ENCODE measurements around the gene TCF25.

TCF25 gene

GRCh38 chr16:89841275-89841674 lies 32.1 kb upstream of the TCF25 start:
- ChIA-PET POLR2A (no interaction called here), CTCF (interaction anchor here (0.7 to 3.2 kb wide), 3 partner anchors 19 to 135 kb away, joined by 3 to 31 read pairs (median 4); no protein-coding TSS in a partner anchor)

GRCh38 chr16:89842471-89843408 lies 30.7 kb upstream of the TCF25 start:
- no peak for DNase-seq (ENCODE audit: extremely low spot score)
- POLR2A ChIA-PET = no interaction called here
- CTCF ChIA-PET = interaction anchor here (1.3 to 3.2 kb wide), 2 partner anchors 18 to 137 kb away, joined by 4 to 31 read pairs; no protein-coding TSS in a partner anchor
- TF ChIP-seq CTCF (IDR thresholded peaks at IDR 0.05; ENCODE audit: control extremely low read depth, extremely low read depth, low read depth, missing control alignments) = no peak

More at GRCh38 chr16:89841275-89841674, 32.1 kb upstream of the TCF25 start:
- TF ChIP-seq CTCF (IDR thresholded peaks at IDR 0.05; ENCODE audit: control extremely low read depth, extremely low read depth, low read depth, missing control alignments) = no peak
- no peak for DNase-seq (ENCODE audit: extremely low spot score)

- ChIA-PET POLR2A (no interaction called here), CTCF (interaction anchor here (0.6 to 3.2 kb wide), 4 partner anchors 10 to 235 kb away, joined by 3 to 31 read pairs (median 9); no protein-coding TSS in a partner anchor)
- DNase-seq (ENCODE audit: extremely low spot score) = no peak
- no peak for TF ChIP-seq CTCF (IDR thresholded peaks at IDR 0.05; ENCODE audit: control extremely low read depth, extremely low read depth, low read depth, missing control alignments)
Measured at GRCh38 chr16:89843409-89844350, 29.7 kb upstream of the TCF25 start.

GRCh38 chr16:89844739-89845339 lies 28.6 kb upstream of the TCF25 start:
- DNase-seq (ENCODE audit: extremely low spot score) = no peak
- ChIA-PET CTCF (interaction anchor here (2.0 to 2.8 kb wide), 2 partner anchors 9 to 16 kb away, joined by 5 to 13 read pairs; no protein-coding TSS in a partner anchor), POLR2A (no interaction called here)
- TF ChIP-seq CTCF (IDR thresholded peaks at IDR 0.05; ENCODE audit: control extremely low read depth, extremely low read depth, low read depth, missing control alignments) = no peak

GRCh38 chr16:89845417-89845816 lies 28.0 kb upstream of the TCF25 start:
- ChIA-PET CTCF (interaction anchor here (2.0 to 2.8 kb wide), 2 partner anchors 8 to 15 kb away, joined by 5 to 13 read pairs; no protein-coding TSS in a partner anchor), POLR2A (no interaction called here)
- DNase-seq (ENCODE audit: extremely low spot score) = no peak
- no peak for TF ChIP-seq CTCF (IDR thresholded peaks at IDR 0.05; ENCODE audit: control extremely low read depth, extremely low read depth, low read depth, missing control alignments)

Data from GM10248 (cell line).